ENCODE results near the gene PRKCI.
"Not testable (repeated sequence)": the region's sequence is repeated elsewhere in the genome, so short reads cannot be mapped to it uniquely, and the experiment has no call there.

The PRKCI gene

GRCh38 chr3:170225166-170225565 lies 2.9 kb downstream of the PRKCI start:
- no peak for DNase-seq

GRCh38 chr3:170226426-170226960 lies 4.3 kb downstream of the PRKCI start:
- DNase-seq: no peak

- DNase-seq: no peak
These were observed 6.0 kb downstream of the PRKCI start for GRCh38 chr3:170228093-170228766.

- DNase-seq: peak in 1 of 5 experiments; percentile 32
These were observed 10.0 kb downstream of the PRKCI start for GRCh38 chr3:170232266-170232665.

- no peak for DNase-seq
These were observed 11.3 kb downstream of the PRKCI start for GRCh38 chr3:170233530-170233929.

- DNase-seq: no peak
These were observed 17.9 kb downstream of the PRKCI start for GRCh38 chr3:170240142-170240541.

GRCh38 chr3:170240671-170241070 lies 18.4 kb downstream of the PRKCI start:
- no peak for DNase-seq

GRCh38 chr3:170244576-170244975 lies 22.4 kb downstream of the PRKCI start:
- no peak for DNase-seq

GRCh38 chr3:170247875-170248274 lies 25.7 kb downstream of the PRKCI start:
- DNase-seq: no peak

- DNase-seq: no peak
These were observed 34.4 kb downstream of the PRKCI start for GRCh38 chr3:170256597-170256996.

- no peak for DNase-seq
These were observed 34.9 kb downstream of the PRKCI start for GRCh38 chr3:170257145-170257544.

GRCh38 chr3:170258105-170258487 lies 35.9 kb downstream of the PRKCI start:
- DNase-seq: no peak

GRCh38 chr3:170259907-170260306 lies 37.7 kb downstream of the PRKCI start:
- DNase-seq: no peak

GRCh38 chr3:170267793-170268192 lies 45.6 kb downstream of the PRKCI start:
- DNase-seq: no peak

- not testable (repeated sequence) for DNase-seq
These were observed 47.5 kb downstream of the PRKCI start for GRCh38 chr3:170269673-170270254.

- DNase-seq: no peak
These were observed 48.2 kb downstream of the PRKCI start for GRCh38 chr3:170270282-170270881.

- DNase-seq: no peak
These were observed 52.4 kb downstream of the PRKCI start for GRCh38 chr3:170274641-170275040.

- no peak for DNase-seq
These were observed 53.6 kb downstream of the PRKCI start for GRCh38 chr3:170275832-170276231.

- peak in 2 of 5 experiments; percentile 27 to 65 for DNase-seq
These were observed 55.1 kb downstream of the PRKCI start for GRCh38 chr3:170277311-170277710.

GRCh38 chr3:170277833-170278580 lies 55.8 kb downstream of the PRKCI start:
- peak in 1 of 5 experiments; percentile 35 for DNase-seq

GRCh38 chr3:170278627-170279026 lies 56.4 kb downstream of the PRKCI start:
- no peak for DNase-seq

GRCh38 chr3:170290194-170290593 lies 68.0 kb downstream of the PRKCI start:
- DNase-seq: no peak

GRCh38 chr3:170295586-170295985 lies 73.4 kb downstream of the PRKCI start:
- DNase-seq: no peak

Measured in T-helper 2 cell (primary cell).